NCI-H524 (cell line): ENCODE results near the gene HMX1.

ENCODE experiments used
- DNase-seq, 2 experiments: peaks; one replicate each; lab custom pipeline; 2025; lab: John Stamatoyannopoulos, UW

The HMX1 gene

GRCh38 chr4:8871417-8872401 lies at the start of gene HMX1:
TSS of gene HMX1 (minus strand) at chr4:8871839. CDS start at chr4:8871614, 225 bp downstream.
- DNase-seq: peak; percentile 27 to 33

GRCh38 chr4:8920969-8921368 lies 49.3 kb upstream of the HMX1 start:
- DNase-seq: no peak

- no peak for DNase-seq
Measured at GRCh38 chr4:8920289-8920965, 48.8 kb upstream of the HMX1 start.

GRCh38 chr4:8919651-8920288 lies 48.1 kb upstream of the HMX1 start:
- DNase-seq: no peak

GRCh38 chr4:8917868-8918783 lies 46.5 kb upstream of the HMX1 start:
- peak in 1 of 2 experiments; percentile 51 for DNase-seq

GRCh38 chr4:8917321-8917811 lies 45.7 kb upstream of the HMX1 start:
- no peak for DNase-seq

GRCh38 chr4:8916906-8917305 lies 45.3 kb upstream of the HMX1 start:
- no peak for DNase-seq

- DNase-seq: no peak
Measured at GRCh38 chr4:8916351-8916885, 44.8 kb upstream of the HMX1 start.

GRCh38 chr4:8915201-8916200 lies 43.9 kb upstream of the HMX1 start:
- DNase-seq: no peak

GRCh38 chr4:8914461-8915171 lies 43.0 kb upstream of the HMX1 start:
- DNase-seq: no peak

GRCh38 chr4:8913858-8914460 lies 42.3 kb upstream of the HMX1 start:
- DNase-seq: no peak

GRCh38 chr4:8913121-8913857 lies 41.6 kb upstream of the HMX1 start:
- DNase-seq: no peak

GRCh38 chr4:8912506-8912905 lies 40.9 kb upstream of the HMX1 start:
- DNase-seq: no peak

- no peak for DNase-seq
Measured at GRCh38 chr4:8912089-8912455, 40.4 kb upstream of the HMX1 start.

GRCh38 chr4:8911316-8912088 lies 39.9 kb upstream of the HMX1 start:
- DNase-seq: peak; percentile 9 to 16

- DNase-seq: peak in 1 of 2 experiments; percentile 31
Measured at GRCh38 chr4:8910822-8911315, 39.2 kb upstream of the HMX1 start.
